Retina (tissue), 1 donor: ENCODE results near the gene UBA1.

Source experiments
- DNase-seq: peaks from one replicate; pipeline ENCODE4 v3.0.0-alpha.2; 2016

UBA1 gene

GRCh38 chrX:47190445-47191269, 3.0 kb upstream of the UBA1 start:
- peak; percentile 86 for DNase-seq

- peak; percentile 44 for DNase-seq
Observed at GRCh38 chrX:47191331-47191730, 2.3 kb upstream of the UBA1 start.

- no peak for DNase-seq
Observed at GRCh38 chrX:47191806-47192401, 1.7 kb upstream of the UBA1 start.

- no peak for DNase-seq
Observed at GRCh38 chrX:47194194-47194787, 662 bp downstream of the UBA1 start.

GRCh38 chrX:47196098-47196497, 2.5 kb downstream of the UBA1 start:
- no peak for DNase-seq

GRCh38 chrX:47197526-47197925, 3.9 kb downstream of the UBA1 start:
- DNase-seq: no peak

GRCh38 chrX:47198026-47198686, 4.5 kb downstream of the UBA1 start:
- DNase-seq: no peak

GRCh38 chrX:47198687-47199080, 5.1 kb downstream of the UBA1 start:
- no peak for DNase-seq

- DNase-seq: no peak
Observed at GRCh38 chrX:47199286-47199685, 5.7 kb downstream of the UBA1 start.

GRCh38 chrX:47200385-47201150, 6.9 kb downstream of the UBA1 start:
- DNase-seq: no peak

- no peak for DNase-seq
Observed at GRCh38 chrX:47201345-47201944, 7.8 kb downstream of the UBA1 start.

GRCh38 chrX:47202316-47202715, 8.7 kb downstream of the UBA1 start:
- DNase-seq: no peak

- DNase-seq: no peak
Observed at GRCh38 chrX:47202877-47203276, 9.2 kb downstream of the UBA1 start.

- no peak for DNase-seq
Observed at GRCh38 chrX:47204970-47205369, 11.3 kb downstream of the UBA1 start.

GRCh38 chrX:47206316-47206715, 12.7 kb downstream of the UBA1 start:
- no peak for DNase-seq

- DNase-seq: no peak
Observed at GRCh38 chrX:47208108-47208507, 14.5 kb downstream of the UBA1 start.

GRCh38 chrX:47209508-47210238, 16.0 kb downstream of the UBA1 start:
- no peak for DNase-seq

GRCh38 chrX:47210661-47211425, 17.2 kb downstream of the UBA1 start:
- no peak for DNase-seq

- DNase-seq: no peak
Observed at GRCh38 chrX:47212381-47213293, 19.0 kb downstream of the UBA1 start.
